ENCODE results near the gene MARCHF5.
"Not testable (repeated sequence)": the region's sequence is repeated elsewhere in the genome, so short reads cannot be mapped to it uniquely, and the experiment has no call there.

Gene MARCHF5

DNA sequence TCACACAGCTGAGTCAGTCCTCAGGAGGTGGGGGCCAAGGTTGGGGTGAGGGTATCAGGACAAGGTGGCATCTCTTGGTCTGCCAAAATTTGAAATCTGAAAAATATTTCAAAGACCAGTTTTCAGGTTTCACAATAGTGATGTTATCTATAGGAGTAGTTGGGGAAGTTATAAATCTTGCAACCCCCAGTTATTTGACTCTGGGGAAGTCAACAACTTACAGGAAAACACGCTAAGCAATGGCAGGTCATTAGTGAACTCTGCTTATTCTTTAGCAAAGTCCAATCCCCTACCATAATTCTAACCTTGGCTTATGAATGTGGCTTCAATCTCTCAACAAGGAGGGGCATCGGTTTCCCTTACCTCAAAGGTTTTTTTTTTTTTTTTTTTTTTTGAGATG is 94.9 kb downstream of the MARCHF5 start:
- no peak for DNase-seq (ENCODE audit: low read depth in 2 of 2, low spot score in 1 of 2)

GRCh38 chr10:92387289-92387940 is 96.4 kb downstream of the MARCHF5 start:
- DNase-seq (ENCODE audit: low read depth in 2 of 2, low spot score in 1 of 2), result no peak

- DNase-seq (ENCODE audit: low read depth in 2 of 2, low spot score in 1 of 2), result not testable (repeated sequence)
These were observed 102.2 kb downstream of the MARCHF5 start for GRCh38 chr10:92393173-92393572.

DNA sequence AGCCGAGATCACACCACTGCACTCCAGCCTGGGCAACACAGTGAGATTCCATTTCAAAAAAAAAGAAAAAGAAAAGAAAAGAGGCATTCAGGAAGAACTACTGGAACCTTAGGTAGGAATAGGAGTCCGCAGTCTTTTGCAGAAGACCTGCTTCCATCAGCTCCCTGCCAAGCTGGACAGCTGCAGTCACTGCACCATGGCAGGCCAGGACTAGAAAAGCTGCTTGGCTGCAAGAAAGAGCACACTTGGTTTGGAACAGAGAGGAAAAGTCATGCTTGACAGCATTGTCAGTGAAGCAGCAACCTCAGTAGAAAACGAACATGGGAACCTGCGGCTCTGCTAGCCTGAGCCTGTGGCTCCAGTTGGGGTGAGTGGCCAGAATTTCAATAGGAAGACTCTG is 104.3 kb downstream of the MARCHF5 start:
- no peak for DNase-seq (ENCODE audit: low read depth in 2 of 2, low spot score in 1 of 2)

- DNase-seq (ENCODE audit: low read depth in 2 of 2, low spot score in 1 of 2), result not testable (repeated sequence)
These were observed 111.3 kb downstream of the MARCHF5 start for GRCh38 chr10:92402234-92402633.
